Activated B cell treated with CpG ODN at 0.5 μM for 24 hours (primary cell): ENCODE measurements around the gene PLPP1. TPM values are rescaled to one million over a fixed set of nuclear protein-coding genes. Genes with fewer than 3 reads are reported as not detected.

Source experiments
- ATAC-seq: fragments of 200-7000 bp; cut with Tn5 transposase; one replicate; pipeline ENCODE4 v1.10.0; 2021; ENCODE audit warnings: low read depth, mild to moderate bottlenecking, moderate library complexity
- CTCF ChIA-PET: fragments of 350-600 bp; sonication (Branson Sonifier 250); formaldehyde crosslinking; loops from one replicate; lab custom pipeline; 2021; ENCODE audit warnings: antibody characterized with exemption; lab: Charles Lee
- POLR2A ChIA-PET: fragments of 350-600 bp; sonication (Branson Sonifier 250); formaldehyde crosslinking; loops from one replicate; lab custom pipeline; 2021; ENCODE audit warnings: antibody characterized with exemption; lab: Charles Lee
- DNase-seq: peaks from one replicate; pipeline ENCODE4 v3.0.0; 2022
- H3K27ac Mint-ChIP-seq: one replicate; pipeline ENCODE4 v1.8.0; 2020; ENCODE audit warnings: mixed read lengths
- H3K27me3 Mint-ChIP-seq: one replicate; pipeline ENCODE4 v1.8.0; 2021; ENCODE audit warnings: mixed read lengths
- H3K36me3 Mint-ChIP-seq: one replicate; pipeline ENCODE4 v1.8.0; 2021; ENCODE audit warnings: low read depth, mixed read lengths
- H3K4me1 Mint-ChIP-seq: one replicate; pipeline ENCODE4 v1.8.0; 2021; ENCODE audit warnings: mixed read lengths
- H3K4me3 Mint-ChIP-seq: one replicate; pipeline ENCODE4 v1.8.0; 2020; ENCODE audit warnings: mild to moderate bottlenecking, mixed read lengths
- H3K9me3 Mint-ChIP-seq: one replicate; pipeline ENCODE4 v1.8.0; 2020; ENCODE audit warnings: mixed read lengths
- CTCF ChIP-seq: fragments of 200-600 bp; IDR thresholded peaks from one replicate; pipeline ENCODE4 v1.8.0; 2022; ENCODE audit warnings: antibody characterized with exemption, mild to moderate bottlenecking
- intact Hi-C: fragments of 100-400 bp; cut with micrococcal nuclease; formaldehyde crosslinking; loops from one replicate; pipeline ENCODE4 v1.15.1; 2024
- total RNA-seq: library from RNA; stranded (reverse); gene quantifications from 2 replicates; pipeline ENCODE4 v1.2.3, GENCODE V29; 2022

The PLPP1 gene
- total RNA-seq, 1 donor from 2014 or later: 12.0 TPM

GRCh38 chr5:55547781-55548180, 13.0 kb upstream of the PLPP1 start:
- no peak overlapping the region for H3K4me3 Mint-ChIP-seq
- H3K9me3 Mint-ChIP-seq: no peaks in the 10 kb centered on the region
- H3K27me3 Mint-ChIP-seq: peaks cover 19% of the 10 kb centered on the region
- TF ChIP-seq CTCF: no peak
- ChIA-PET CTCF (no interaction called here), POLR2A (no interaction called here)
- H3K4me1 Mint-ChIP-seq: no peaks in the 10 kb centered on the region
- intact Hi-C loops: no loop called here
- ATAC-seq (no peak), DNase-seq (no peak)
- H3K36me3 Mint-ChIP-seq: no peaks in the 10 kb centered on the region
- no peak overlapping the region for H3K27ac Mint-ChIP-seq

DNA sequence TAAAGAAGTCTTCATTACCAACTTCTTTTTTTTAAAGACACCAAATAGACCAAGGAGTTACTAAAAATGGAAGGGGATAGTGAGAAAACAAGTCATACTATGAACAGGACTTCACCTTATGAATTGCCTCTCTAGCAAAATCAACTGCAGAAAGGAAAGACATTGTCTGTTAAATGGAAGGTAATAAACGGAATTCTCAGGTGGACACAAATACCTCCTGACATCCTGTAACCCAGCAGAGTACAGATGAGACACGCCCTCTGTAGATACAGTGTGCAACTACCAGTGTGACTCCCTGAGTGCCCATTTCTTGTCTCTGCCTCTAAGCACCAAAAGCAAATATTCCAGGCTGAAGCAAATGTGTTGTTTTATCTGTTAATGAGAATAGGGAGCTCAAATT, 12.2 kb upstream of the PLPP1 start:
- CTCF ChIA-PET: no interaction called here
- POLR2A ChIA-PET: no interaction called here
- no peaks in the 10 kb centered on the region for H3K36me3 Mint-ChIP-seq
- ATAC-seq: no peak
- no peaks in the 10 kb centered on the region for H3K4me1 Mint-ChIP-seq
- H3K4me3 Mint-ChIP-seq: no peak overlapping the region
- intact Hi-C loops: no loop called here
- no peak for TF ChIP-seq CTCF
- H3K27me3 Mint-ChIP-seq: peaks cover 17% of the 10 kb centered on the region
- H3K27ac Mint-ChIP-seq: no peak overlapping the region
- DNase-seq: no peak
- H3K9me3 Mint-ChIP-seq: no peaks in the 10 kb centered on the region

DNA sequence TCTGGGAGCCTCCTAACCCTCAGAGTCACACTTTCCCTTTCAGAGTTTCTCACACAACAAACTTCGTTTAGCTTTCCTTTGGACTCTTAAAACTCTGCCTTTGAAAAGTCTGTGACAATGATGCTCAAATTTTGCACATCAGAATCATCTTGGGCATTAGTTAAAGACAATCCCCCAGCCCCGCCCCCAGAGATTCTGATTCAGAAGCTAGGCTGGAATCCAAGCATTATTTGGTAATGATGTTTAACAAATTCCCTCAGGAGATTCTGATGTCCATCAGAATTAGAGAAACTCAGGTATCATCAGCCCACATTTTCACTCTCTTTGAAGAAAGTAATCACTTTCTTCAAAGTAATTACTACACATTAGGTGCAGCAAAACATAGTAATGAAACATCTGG, 9.6 kb upstream of the PLPP1 start:
- CTCF ChIA-PET: no interaction called here
- TF ChIP-seq CTCF: no peak
- Mint-ChIP-seq H3K9me3 (no peaks in the 10 kb centered on the region), H3K4me1 (peaks cover 13% of the 10 kb centered on the region), H3K27ac (no peak overlapping the region), H3K4me3 (no peak overlapping the region), H3K36me3 (no peaks in the 10 kb centered on the region), H3K27me3 (peaks cover 10% of the 10 kb centered on the region)
- DNase-seq (no peak), ATAC-seq (no peak)
- POLR2A ChIA-PET: no interaction called here
- intact Hi-C loops: no loop called here

GRCh38 chr5:55541056-55541635, 6.4 kb upstream of the PLPP1 start:
- H3K27me3 Mint-ChIP-seq: no peaks in the 10 kb centered on the region
- CTCF ChIA-PET: no interaction called here
- peaks cover 22% of the 10 kb centered on the region for H3K4me1 Mint-ChIP-seq
- TF ChIP-seq CTCF: no peak
- H3K36me3 Mint-ChIP-seq: no peaks in the 10 kb centered on the region
- DNase-seq (no peak), ATAC-seq (no peak)
- no peak overlapping the region for H3K27ac Mint-ChIP-seq
- POLR2A ChIA-PET: interaction anchor here (0.6 kb wide), 1 partner anchor 128 kb away, joined by 3 read pairs; no protein-coding TSS in a partner anchor
- H3K9me3 Mint-ChIP-seq: no peaks in the 10 kb centered on the region
- no peak overlapping the region for H3K4me3 Mint-ChIP-seq
- intact Hi-C loops: no loop called here

DNA sequence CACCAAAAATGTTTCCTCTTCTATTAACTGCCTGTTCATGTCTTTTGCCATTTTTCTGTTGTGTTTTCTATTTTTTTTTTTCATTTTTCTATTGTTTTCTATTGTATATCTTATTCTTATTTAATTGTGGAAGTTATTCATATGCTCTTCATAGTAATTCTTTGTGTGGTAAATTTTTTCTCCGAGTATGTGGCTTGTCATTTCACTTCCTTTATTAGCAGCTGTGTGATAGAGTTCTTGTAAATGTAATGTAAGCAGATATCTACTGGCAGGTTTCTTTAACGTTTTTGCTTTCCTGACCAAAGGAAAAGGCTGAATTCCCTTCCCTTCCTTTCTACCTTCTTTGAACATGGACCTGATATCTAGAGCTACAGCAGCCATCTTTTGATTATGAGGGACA, 5.8 kb upstream of the PLPP1 start:
- Mint-ChIP-seq H3K36me3 (no peaks in the 10 kb centered on the region), H3K4me1 (peaks cover 24% of the 10 kb centered on the region), H3K4me3 (no peak overlapping the region), H3K9me3 (no peaks in the 10 kb centered on the region), H3K27me3 (no peaks in the 10 kb centered on the region), H3K27ac (peak overlapping the region; percentile 26)
- ATAC-seq: peak; percentile 28
- POLR2A ChIA-PET: interaction anchor here (0.6 kb wide), 1 partner anchor 128 kb away, joined by 3 read pairs; no protein-coding TSS in a partner anchor
- intact Hi-C loops: no loop called here
- TF ChIP-seq CTCF: no peak
- CTCF ChIA-PET: no interaction called here
- DNase-seq: no peak
